ENCODE results near the gene ASPSCR1. TPM values are rescaled to one million over a fixed set of nuclear protein-coding genes. Genes with fewer than 3 reads are reported as not detected.
A peak's percentile ranks its signal among the peaks of the same experiment; 100 is the strongest.

Gene ASPSCR1
- total and polyA plus RNA-seq, 10 of the 15 experiments (the other 5 are each of a cell fraction or from before 2014, with no cell fraction given): 1.5 to 48.4 (median 25.4) TPM

- no peak overlapping the region for H3K4me3 ChIP-seq
- FAIRE-seq: no peak
- no peak overlapping the region for H3K4me2 ChIP-seq (ENCODE audit: control insufficient read depth, insufficient read depth)
- DNase-seq (ENCODE audit: low read depth, low spot score): no peak
- H2AFZ ChIP-seq (ENCODE audit: control insufficient read depth, low read depth, low read length): no peak overlapping the region
- no peaks in the 10 kb centered on the region for H3K27me3 ChIP-seq (replicated peaks in 1 of 2; ENCODE audit: control insufficient read depth in 2 of 2, insufficient read depth in 2 of 2, low read length in 1 of 2)
- no peak overlapping the region for H3K9ac ChIP-seq (ENCODE audit: control insufficient read depth, insufficient read depth, low read length)
- CTCF ChIA-PET: no interaction called here
- H3K9me3 ChIP-seq (replicated peaks; ENCODE audit: control insufficient read depth, insufficient read depth, low read length): no peaks in the 10 kb centered on the region
- 0 out of 2 replicates have a peak, but pooled peaks have one; percentile 7 for TF ChIP-seq POLR2A (IDR thresholded peaks at IDR 0.05; ENCODE audit: low read depth, low read length)
- no peak for TF ChIP-seq ESRRA (IDR thresholded peaks at IDR 0.05; ENCODE audit: low read length)
- H4K20me1 ChIP-seq (ENCODE audit: control insufficient read depth, insufficient read depth): no peaks in the 10 kb centered on the region
- SMC1A ChIA-PET (ENCODE audit: uncharacterized antibody, unreplicated experiment): no interaction called here
- RAD21 ChIA-PET (ENCODE audit: unreplicated experiment): no interaction called here
- POLR2A ChIA-PET: no interaction called here
- no peak for ATAC-seq
- intact Hi-C loops (cut with micrococcal nuclease; ENCODE audit: unreplicated experiment) (no loop called here), in situ Hi-C loops (cut with MboI) (no loop called here)
- H3K4me1 ChIP-seq (ENCODE audit: control insufficient read depth, insufficient read depth, low read length): peaks cover 8% of the 10 kb centered on the region
- no TSS peak for BruUV-seq (replicated peaks)
- H3K36me3 ChIP-seq (ENCODE audit: control insufficient read depth in 2 of 2, insufficient read depth in 2 of 2, low read length in 1 of 2): peaks cover 3 to 19% of the 10 kb centered on the region in 2 experiments; a peak in 3 of 4 replicates
- WGBS (ENCODE audit: insufficient coverage, insufficient replicate concordance, low lambda C conversion rate, missing lambda C conversion rate): 91% methylated on average over 23 of the region's 24 CpGs
- no peak overlapping the region for H3K27ac ChIP-seq (ENCODE audit: control insufficient read depth, insufficient read depth)
- H3K79me2 ChIP-seq (ENCODE audit: control insufficient read depth, insufficient read depth, low read length): peaks cover 20% of the 10 kb centered on the region
Observed at GRCh38 chr17:82062076-82062983, 84.9 kb downstream of the ASPSCR1 start.

DNA sequence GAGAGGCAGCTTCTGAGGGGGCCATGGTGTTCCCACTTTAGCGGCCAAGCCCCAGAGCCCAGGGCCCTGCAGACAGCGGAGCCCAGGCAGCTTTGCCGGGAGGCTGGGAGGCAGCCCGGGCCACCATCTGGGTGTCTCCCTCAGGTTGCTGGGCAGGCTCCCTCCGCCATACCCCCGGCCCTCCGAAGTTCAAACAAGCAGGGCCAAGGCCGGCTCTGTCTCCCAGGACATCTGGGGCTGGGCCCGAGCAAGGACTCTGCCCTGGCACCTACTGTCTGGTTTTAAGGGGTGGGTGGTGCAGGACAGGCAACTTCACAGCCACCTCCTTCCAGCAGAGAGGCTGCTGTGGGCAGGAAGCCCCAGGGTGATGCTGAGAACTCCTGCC is 85.5 kb downstream of the ASPSCR1 start:
- Histone ChIP-seq H3K4me1 (ENCODE audit: control insufficient read depth, insufficient read depth, low read length) (peaks cover 8% of the 10 kb centered on the region), H3K9ac (ENCODE audit: control insufficient read depth, insufficient read depth, low read length) (no peak overlapping the region), H3K4me3 (no peak overlapping the region), H3K9me3 (replicated peaks; ENCODE audit: control insufficient read depth, insufficient read depth, low read length) (no peaks in the 10 kb centered on the region), H3K27ac (ENCODE audit: control insufficient read depth, insufficient read depth) (no peak overlapping the region), H4K20me1 (ENCODE audit: control insufficient read depth, insufficient read depth) (no peaks in the 10 kb centered on the region), H3K4me2 (ENCODE audit: control insufficient read depth, insufficient read depth) (no peak overlapping the region), H3K79me2 (ENCODE audit: control insufficient read depth, insufficient read depth, low read length) (peaks cover 20% of the 10 kb centered on the region), H3K27me3 (replicated peaks in 1 of 2; ENCODE audit: control insufficient read depth in 2 of 2, insufficient read depth in 2 of 2, low read length in 1 of 2) (no peaks in the 10 kb centered on the region), H3K36me3 (ENCODE audit: control insufficient read depth in 2 of 2, insufficient read depth in 2 of 2, low read length in 1 of 2) (peaks cover 3 to 19% of the 10 kb centered on the region in 2 experiments; a peak in 3 of 4 replicates), H2AFZ (ENCODE audit: control insufficient read depth, low read depth, low read length) (no peak overlapping the region)
- ATAC-seq: no peak
- CTCF ChIA-PET: no interaction called here
- SMC1A ChIA-PET (ENCODE audit: uncharacterized antibody, unreplicated experiment): interaction anchor here (0.8 kb wide), 1 partner anchor 25 kb away, joined by 3 read pairs; the partner anchor contains the start of gene DCXR
- RAD21 ChIA-PET (ENCODE audit: unreplicated experiment): no interaction called here
- intact Hi-C loops (cut with micrococcal nuclease; ENCODE audit: unreplicated experiment): no loop called here
- no TSS peak for BruUV-seq (replicated peaks)
- DNase-seq (ENCODE audit: low read depth, low spot score): no peak
- WGBS (ENCODE audit: insufficient coverage, insufficient replicate concordance, low lambda C conversion rate, missing lambda C conversion rate): 95% methylated on average over 9 of the region's 9 CpGs
- FAIRE-seq: no peak
- POLR2A ChIA-PET: no interaction called here
- in situ Hi-C loops (cut with MboI): no loop called here
- TF ChIP-seq MAX (IDR thresholded peaks at IDR 0.05; ENCODE audit: low read depth, low read length) (no peak), BRCA1 (IDR thresholded peaks at IDR 0.05; ENCODE audit: low read depth, low read length) (no peak), RELA (IDR thresholded peaks at IDR 0.05; ENCODE audit: borderline replicate concordance, partially characterized antibody) (no peak), TCF3 (IDR thresholded peaks at IDR 0.05; ENCODE audit: borderline replicate concordance, insufficient read depth, low read depth, low read length) (no peak), EZH2 (IDR thresholded peaks at IDR 0.05; ENCODE audit: borderline replicate concordance, control insufficient read depth, low read depth, low read length) (no peak), RB1 (IDR thresholded peaks at IDR 0.05; ENCODE audit: borderline replicate concordance) (no peak), USF1 (IDR thresholded peaks at IDR 0.05; ENCODE audit: borderline replicate concordance, extremely low read length, insufficient read depth, low read depth, low read length) (no peak), HCFC1 (IDR thresholded peaks at IDR 0.05; ENCODE audit: low read length) (no peak), IKZF2 (IDR thresholded peaks at IDR 0.05) (no peak), RAD21 (IDR thresholded peaks at IDR 0.05; ENCODE audit: insufficient read depth, low read depth, low read length) (no peak)
- TF ChIP-seq, protein P1, sequence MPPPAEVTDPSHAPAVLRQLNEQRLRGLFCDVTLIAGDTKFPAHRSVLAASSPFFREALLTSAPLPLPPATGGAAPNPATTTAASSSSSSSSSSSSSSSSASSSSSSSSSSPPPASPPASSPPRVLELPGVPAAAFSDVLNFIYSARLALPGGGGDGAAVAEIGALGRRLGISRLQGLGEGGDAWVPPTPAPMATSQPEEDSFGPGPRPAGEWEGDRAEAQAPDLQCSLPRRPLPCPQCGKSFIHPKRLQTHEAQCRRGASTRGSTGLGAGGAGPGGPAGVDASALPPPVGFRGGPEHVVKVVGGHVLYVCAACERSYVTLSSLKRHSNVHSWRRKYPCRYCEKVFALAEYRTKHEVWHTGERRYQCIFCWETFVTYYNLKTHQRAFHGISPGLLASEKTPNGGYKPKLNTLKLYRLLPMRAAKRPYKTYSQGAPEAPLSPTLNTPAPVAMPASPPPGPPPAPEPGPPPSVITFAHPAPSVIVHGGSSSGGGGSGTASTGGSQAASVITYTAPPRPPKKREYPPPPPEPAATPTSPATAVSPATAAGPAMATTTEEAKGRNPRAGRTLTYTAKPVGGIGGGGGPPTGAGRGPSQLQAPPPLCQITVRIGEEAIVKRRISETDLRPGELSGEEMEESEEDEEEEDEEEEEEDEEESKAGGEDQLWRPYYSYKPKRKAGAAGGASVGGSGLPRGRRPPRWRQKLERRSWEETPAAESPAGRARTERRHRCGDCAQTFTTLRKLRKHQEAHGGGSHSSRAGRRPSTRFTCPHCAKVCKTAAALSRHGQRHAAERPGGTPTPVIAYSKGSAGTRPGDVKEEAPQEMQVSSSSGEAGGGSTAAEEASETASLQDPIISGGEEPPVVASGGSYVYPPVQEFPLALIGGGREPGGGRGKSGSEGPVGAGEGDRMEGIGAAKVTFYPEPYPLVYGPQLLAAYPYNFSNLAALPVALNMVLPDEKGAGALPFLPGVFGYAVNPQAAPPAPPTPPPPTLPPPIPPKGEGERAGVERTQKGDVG (CRISPR knock-in tag; IDR thresholded peaks at IDR 0.05): no peak
